Esophagus (tissue), 2 donors: ENCODE measurements around the gene TNFAIP8. TPM values are rescaled to one million over a fixed set of nuclear protein-coding genes. Genes with fewer than 3 reads are reported as not detected.
A peak's percentile ranks its signal among the peaks of the same experiment; 100 is the strongest.
"Not testable (repeated sequence)": the region's sequence is repeated elsewhere in the genome, so short reads cannot be mapped to it uniquely, and the experiment has no call there.

Experiments
- H3K27ac ChIP-seq, 2 donors: one replicate each; pipeline ENCODE4 v1.5.1; 2013; ENCODE audit warnings: low read depth in 2 of 2, mild to moderate bottlenecking in 2 of 2, inconsistent platforms in 1 of 2, low read length in 1 of 2, moderate library complexity in 1 of 2
- H3K27me3 ChIP-seq, 2 donors: one replicate each; pipeline ENCODE4 v1.6.1; 2013; ENCODE audit warnings: low read length in 2 of 2, control low read depth in 1 of 2, mild to moderate bottlenecking in 1 of 2; ENCODE audit not compliant: insufficient read depth in 2 of 2, control insufficient read depth in 1 of 2
- H3K36me3 ChIP-seq, 2 donors: one replicate each; pipeline ENCODE4 v1.6.1; 2013; ENCODE audit warnings: low read length in 1 of 2; ENCODE audit not compliant: control insufficient read depth in 2 of 2, insufficient read depth in 2 of 2
- H3K4me1 ChIP-seq, 2 donors: one replicate each; pipeline ENCODE4 v1.6.1; 2013; ENCODE audit warnings: low read length in 1 of 2; ENCODE audit not compliant: control insufficient read depth in 2 of 2, insufficient read depth in 2 of 2
- H3K4me3 ChIP-seq, 2 donors: one replicate each; pipeline ENCODE4 v1.5.1; 2013; ENCODE audit warnings: low read length in 2 of 2, mild to moderate bottlenecking in 2 of 2, low read depth in 1 of 2, moderate library complexity in 1 of 2
- H3K9me3 ChIP-seq, 2 donors: one replicate each; pipeline ENCODE4 v1.6.1; 2013; ENCODE audit warnings: mild to moderate bottlenecking in 2 of 2, low read depth in 1 of 2, low read length in 1 of 2, moderate library complexity in 1 of 2; ENCODE audit not compliant: control insufficient read depth in 2 of 2, insufficient read depth in 1 of 2
- WGBS, 2 donors: extraction: QIAGEN DNeasy Blood & Tissue Kit; methylation state at CpG; one replicate each; pipeline ENCODE4 v1.1.7; 2013; 5-methylcytosine and 5-hydroxymethylcytosine counted together
- polyA plus RNA-seq, 2 donors: library from polyadenylated mRNA; stranded (reverse); fragments of 200-250 nt; gene quantifications; one replicate each; pipeline ENCODE4 v1.2.3, GENCODE V29; 2013
- donor health status: healthy with polysubstance abuse.
- donor health status: Bipolar disorder and iron deficiency.

Gene TNFAIP8
- polyA plus RNA-seq, 2 donors: 11.0 to 16.1 TPM

DNA sequence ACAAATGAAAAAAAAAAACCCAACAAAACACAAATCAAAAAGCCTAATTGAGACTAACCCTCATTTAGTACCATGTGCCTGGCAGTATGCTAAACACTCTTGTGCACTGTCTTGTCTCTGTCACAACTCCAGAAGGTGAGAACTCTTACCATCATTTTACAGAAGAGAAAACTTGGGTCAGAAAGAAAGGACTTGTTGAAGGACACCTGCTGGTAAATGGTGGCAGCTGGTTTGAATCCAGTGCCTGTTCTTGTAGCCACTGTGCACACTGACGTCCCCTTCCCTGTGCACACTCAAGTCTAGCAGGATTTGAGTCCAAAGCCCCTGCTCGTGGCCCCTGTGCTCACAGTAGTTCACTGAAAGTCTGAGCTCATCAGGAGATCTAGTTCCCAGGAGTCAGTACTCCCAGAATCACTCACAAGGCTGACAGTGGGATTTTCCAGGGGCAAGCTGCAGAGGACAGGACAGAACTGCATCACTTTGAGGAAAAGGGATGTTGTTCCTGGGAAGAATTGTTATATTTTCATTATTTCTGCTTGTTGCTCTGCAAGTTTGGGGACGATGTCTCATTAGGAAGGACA lies 53.5 kb downstream of the TNFAIP8 start:
- no peaks in the 10 kb centered on the region for H3K9me3 ChIP-seq

DNA sequence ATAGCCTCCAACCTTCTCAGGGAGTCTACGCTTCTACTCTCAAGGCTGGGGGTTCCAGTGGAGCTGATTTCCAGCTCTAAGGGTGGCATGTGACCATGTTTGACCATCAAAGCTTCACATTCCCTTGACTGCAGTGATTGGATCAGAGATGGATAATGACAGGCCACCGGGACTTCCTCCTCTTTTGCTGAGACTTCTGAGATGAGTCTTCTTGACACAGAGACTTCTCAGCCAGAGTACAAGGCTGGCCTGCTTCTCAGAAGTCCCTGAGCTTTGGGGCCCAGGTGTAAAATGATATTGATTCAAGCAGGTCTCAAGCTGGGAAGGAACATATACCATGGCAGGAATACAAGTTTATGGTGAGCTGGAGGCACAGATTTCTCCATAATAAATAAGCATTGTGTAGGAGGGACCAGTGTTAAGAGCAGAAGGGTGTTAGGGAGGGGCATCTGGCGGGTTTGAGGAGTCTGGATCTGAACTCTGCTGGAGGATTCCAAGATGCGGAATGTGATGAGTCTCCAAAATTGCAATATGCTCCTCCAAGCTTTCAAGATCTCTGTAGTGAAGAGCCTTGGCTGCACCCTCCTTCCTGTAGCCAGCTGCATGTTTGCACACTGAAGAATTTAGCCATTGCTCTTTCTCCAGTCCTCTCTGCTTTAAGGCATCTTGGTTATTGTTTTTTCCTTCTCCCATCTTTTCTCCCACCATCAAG lies 54.8 kb downstream of the TNFAIP8 start:
- Histone ChIP-seq H3K9me3 (no peaks in the 10 kb centered on the region), H3K27ac (no peak overlapping the region), H3K36me3 (no peaks in the 10 kb centered on the region), H3K4me3 (no peak overlapping the region), H3K27me3 (no peaks in the 10 kb centered on the region), H3K4me1 (no peaks in the 10 kb centered on the region)
- WGBS, 2 donors: 81 to 82% methylated on average over 4 of the region's 4 CpGs

More for the DNA sequence above, 53.5 kb downstream of the TNFAIP8 start:
- 64 to 79% methylated on average over 3 of the region's 3 CpGs for WGBS, 2 donors
- Histone ChIP-seq H3K4me3 (no peak overlapping the region), H3K27ac (no peak overlapping the region), H3K36me3 (no peaks in the 10 kb centered on the region), H3K27me3 (no peaks in the 10 kb centered on the region), H3K4me1 (no peaks in the 10 kb centered on the region)

DNA sequence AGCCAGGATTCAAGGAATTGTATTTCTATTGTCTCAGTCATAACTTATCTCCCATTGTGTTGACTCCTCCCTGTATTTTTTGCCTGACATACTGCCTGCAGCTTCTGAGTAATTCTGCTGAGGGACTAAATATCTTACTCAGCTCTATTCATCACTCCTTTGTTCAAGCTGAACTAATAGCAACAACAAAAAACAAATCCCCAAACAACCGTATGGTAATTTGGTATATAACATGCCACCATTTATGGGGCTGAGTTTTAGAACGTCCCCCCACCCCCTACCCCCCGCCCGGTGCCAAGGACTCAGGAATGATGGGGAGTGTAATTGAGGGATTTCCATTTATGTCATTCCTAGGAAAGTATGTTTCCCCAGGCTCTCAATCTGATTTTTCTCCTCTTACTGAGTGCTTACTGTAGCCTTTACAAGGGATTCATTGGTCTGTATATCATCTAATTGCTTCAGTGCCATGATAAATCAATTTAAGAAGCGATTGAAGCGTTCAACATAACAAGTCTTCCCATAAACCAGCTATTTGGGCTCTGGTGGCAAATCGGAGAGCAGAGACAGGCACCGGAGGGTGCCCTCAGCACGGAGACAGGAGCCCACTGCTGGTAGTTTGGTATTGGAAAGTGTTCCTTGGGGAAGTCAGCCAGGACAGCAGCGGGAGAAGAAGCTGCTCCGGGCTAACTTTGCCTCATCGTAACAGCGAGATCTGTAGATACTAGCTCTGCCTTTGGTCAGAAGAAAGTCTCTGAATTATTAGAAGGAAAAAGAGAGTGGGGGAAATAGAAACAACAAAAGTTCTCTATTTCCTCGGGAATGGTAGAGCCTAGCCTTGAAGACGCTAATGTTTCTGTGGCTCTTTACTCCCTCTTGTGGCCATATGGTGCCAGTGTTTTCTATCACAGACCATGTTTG lies 55.8 kb downstream of the TNFAIP8 start:
- no peaks in the 10 kb centered on the region for H3K9me3 ChIP-seq
- H3K4me1 ChIP-seq: no peaks in the 10 kb centered on the region
- peak overlapping the region; percentile 61 to 81 for H3K27ac ChIP-seq
- no peaks in the 10 kb centered on the region for H3K36me3 ChIP-seq
- peak overlapping the region; percentile 33 to 59 for H3K4me3 ChIP-seq
- WGBS, 2 donors: 7 to 9% methylated on average over 15 of the region's 15 CpGs
- H3K27me3 ChIP-seq: no peaks in the 10 kb centered on the region

DNA sequence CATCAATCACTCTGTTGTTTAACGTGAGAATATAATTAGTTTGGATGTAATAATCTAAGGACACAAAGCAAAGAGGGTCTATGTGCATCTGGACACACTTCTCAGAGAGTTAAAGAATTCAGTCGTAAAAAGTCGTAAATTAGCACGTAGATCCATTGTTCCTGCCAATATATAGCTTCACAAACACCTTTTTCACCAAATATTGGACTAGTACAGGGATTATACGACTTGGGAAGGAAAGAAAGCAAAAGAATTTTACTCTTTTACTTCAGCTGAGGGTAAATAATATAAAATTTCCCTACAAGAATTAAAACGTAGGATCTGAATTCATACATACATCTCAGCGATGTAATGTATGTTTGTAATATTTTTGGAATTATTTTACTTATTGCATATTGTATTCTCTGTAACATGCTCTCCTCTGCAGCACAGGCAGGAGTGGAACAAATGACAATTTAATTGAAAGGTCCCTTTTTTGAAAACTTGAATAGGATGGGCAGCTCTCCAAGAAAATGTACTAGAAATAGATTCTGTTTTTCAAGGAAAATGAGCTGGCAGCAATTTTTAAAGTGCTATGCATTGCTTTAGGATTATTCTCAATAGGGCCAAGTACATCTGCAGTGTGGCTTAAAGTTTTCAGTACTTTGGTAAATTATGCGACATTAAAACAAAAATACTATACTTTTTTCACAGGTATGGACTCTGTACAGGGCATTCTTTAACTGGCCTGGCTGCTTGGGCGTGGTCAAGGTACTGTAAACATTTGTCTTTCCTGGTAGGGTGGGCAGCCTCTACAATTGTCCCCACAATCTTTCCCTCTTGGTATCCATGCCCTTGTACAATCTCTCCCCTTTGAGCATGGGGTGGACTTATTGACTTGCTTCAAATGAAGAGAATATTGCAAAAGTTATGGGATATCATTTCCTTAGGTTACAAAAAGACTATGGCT lies 56.7 kb downstream of the TNFAIP8 start:
- Histone ChIP-seq H3K27me3 (no peaks in the 10 kb centered on the region), H3K4me3 (peak overlapping the region in 1 of 2 donors; percentile 59), H3K4me1 (no peaks in the 10 kb centered on the region), H3K9me3 (no peaks in the 10 kb centered on the region), H3K27ac (no peak overlapping the region), H3K36me3 (no peaks in the 10 kb centered on the region)
- WGBS, 2 donors: 31 to 35% methylated on average over 9 of the region's 9 CpGs

DNA sequence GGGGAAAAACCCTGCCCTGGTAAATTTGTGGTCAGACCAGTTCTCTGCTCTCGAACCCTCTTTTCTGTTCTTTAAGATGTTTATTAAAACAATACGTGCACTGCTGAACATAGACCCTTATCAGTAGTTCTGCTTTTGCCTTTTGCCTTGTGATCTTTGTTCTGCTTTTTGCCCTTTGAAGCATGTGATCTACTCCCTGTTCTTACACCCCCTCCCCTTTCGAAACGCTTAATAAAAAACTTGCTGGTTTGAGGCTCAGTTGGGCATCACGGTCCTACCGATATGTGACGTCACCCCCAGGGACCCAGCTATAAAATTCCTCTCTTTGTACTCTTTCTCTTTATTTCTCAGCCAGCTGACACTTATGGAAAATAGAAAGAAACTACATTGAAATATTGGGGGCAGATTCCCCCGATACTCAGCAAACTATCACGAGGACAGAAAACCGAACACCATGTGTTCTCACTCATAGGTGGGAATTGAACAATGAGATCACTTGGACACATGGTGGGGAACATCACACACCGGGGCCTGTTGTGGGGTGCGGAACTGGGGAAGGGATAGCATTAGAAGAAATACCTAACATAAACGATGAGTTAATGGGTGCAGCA lies 58.4 kb downstream of the TNFAIP8 start:
- H3K27me3 ChIP-seq, H3K4me3 ChIP-seq, H3K9me3 ChIP-seq, H3K36me3 ChIP-seq, H3K4me1 ChIP-seq, H3K27ac ChIP-seq: not testable (repeated sequence)
- 86 to 87% methylated on average over 13 of the region's 13 CpGs for WGBS, 2 donors

DNA sequence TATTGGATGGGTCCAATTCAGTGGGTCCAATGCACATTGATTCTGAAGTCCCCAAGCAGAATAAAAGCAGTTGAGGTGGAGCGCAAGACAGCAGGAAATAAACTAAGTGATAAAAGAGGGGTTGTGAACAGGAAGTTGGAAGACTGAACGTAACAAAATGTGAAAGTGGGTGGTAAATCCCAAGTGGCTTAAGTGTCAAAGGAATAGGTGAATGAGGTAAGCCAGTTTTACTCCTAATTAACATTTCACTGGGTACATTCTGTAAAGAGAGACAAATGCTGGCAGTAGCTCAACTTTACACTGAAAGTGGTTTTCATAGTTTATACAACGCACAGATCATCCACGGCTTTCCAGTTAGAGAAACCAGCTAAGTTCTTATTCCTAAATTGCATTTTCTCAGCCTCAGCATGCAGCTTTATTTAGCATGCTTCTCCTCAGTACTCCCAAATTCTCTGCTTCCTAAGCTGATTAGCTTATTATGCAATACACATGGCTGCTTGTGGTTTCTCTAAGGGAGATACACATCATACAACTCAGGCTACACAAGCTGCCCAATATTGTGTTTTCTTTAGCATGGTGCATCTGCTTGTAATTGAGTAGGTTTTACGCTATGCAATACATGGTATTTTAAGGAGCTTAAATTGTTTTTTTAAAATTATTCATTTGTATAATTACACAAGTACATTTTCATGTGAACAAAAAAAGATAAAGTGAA lies 62.2 kb downstream of the TNFAIP8 start:
- Histone ChIP-seq H3K4me3 (no peak overlapping the region), H3K4me1 (peaks cover 0 to 3% of the 10 kb centered on the region in 2 donors), H3K9me3 (no peaks in the 10 kb centered on the region), H3K27me3 (no peaks in the 10 kb centered on the region), H3K36me3 (no peaks in the 10 kb centered on the region), H3K27ac (peak overlapping the region; percentile 68 to 71)
- WGBS, 2 donors: 46 to 58% methylated on average over 5 of the region's 5 CpGs

DNA sequence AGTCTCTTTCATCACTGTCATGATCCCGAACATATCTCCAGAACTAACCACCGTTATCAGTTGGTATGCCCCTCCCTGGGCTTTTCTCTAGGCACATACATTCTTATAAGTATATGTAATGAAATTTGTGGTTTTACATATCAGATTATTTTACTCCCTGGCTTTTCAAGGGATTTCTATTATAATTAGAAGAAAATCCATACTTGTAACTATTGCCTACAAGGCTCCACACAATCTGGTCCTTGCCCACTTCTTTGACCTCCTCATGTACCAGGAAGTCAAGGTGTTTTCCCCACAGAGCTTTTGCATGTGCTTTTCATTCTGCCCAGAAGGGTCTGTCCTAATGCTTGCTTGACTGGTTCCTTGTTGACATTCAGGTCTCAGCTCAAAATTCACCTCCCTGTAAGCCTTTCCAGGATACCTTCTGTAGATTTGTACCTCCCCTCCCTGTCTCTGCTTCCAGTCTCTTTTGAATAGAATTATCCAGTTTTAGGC lies 62.8 kb downstream of the TNFAIP8 start:
- Histone ChIP-seq H3K36me3 (no peaks in the 10 kb centered on the region), H3K27ac (peak overlapping the region in 1 of 2 donors; percentile 5), H3K4me1 (peaks cover 0 to 3% of the 10 kb centered on the region in 2 donors), H3K4me3 (no peak overlapping the region), H3K9me3 (no peaks in the 10 kb centered on the region), H3K27me3 (no peaks in the 10 kb centered on the region)
- 48 to 55% methylated on average over 2 of the region's 2 CpGs for WGBS, 2 donors

DNA sequence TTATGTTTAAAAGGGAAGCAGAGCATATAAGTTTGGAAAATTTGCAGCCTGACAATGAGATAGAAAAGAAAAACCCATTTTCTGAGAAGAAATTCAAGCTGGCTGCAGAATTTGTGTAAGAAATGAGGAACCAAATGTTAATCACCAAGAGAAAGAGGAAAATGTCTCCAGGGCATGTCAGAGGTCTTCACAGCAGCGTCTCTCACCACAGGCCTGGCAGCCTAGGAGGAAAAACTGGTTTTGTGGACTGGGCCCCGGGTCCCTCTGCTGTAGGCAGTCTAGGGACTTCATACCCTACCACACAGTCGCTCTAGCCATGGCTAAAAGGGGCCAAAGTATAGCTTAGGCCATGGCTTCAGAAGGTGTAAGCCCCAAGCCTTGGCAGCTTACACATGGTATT lies 64.3 kb downstream of the TNFAIP8 start:
- Histone ChIP-seq H3K36me3 (no peaks in the 10 kb centered on the region), H3K4me1 (peaks cover 0 to 6% of the 10 kb centered on the region in 2 donors), H3K9me3 (no peaks in the 10 kb centered on the region), H3K27ac (peak overlapping the region; percentile 5 to 55), H3K27me3 (no peaks in the 10 kb centered on the region), H3K4me3 (no peak overlapping the region)
- WGBS, 2 donors: 37 to 53% methylated on average over 3 of the region's 3 CpGs
